GM21360 (cell line): ENCODE data around the gene GSC2.
"Not testable (repeated sequence)": the region's sequence is repeated elsewhere in the genome, so short reads cannot be mapped to it uniquely, and the experiment has no call there.

Experiments used
- ATAC-seq: cut with Tn5 transposase; IDR thresholded peaks from one replicate; pipeline ENCODE4 v1.9.1; 2021; ENCODE audit warnings: mild to moderate bottlenecking, moderate library complexity; ENCODE audit not compliant: unreplicated experiment

GSC2 gene

DNA sequence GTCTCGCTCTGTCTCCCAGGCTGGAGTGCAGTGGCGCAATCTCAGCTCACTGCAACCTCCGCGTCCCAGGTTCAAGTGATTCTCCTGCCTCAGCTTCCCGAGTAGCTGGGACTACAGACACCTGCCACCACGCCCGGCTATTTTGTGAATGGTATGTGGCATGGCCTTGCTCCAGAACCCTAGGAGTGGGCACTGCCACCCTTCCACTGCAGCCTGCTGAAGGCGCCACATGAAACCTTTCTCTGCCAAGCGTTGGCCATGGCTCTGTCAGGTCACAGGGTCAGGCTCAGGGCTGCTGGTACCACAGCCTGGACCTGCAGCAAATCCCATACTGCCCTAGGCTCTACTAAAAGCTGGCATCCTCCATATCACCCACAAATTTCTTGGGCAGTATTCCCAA lies 6.0 kb upstream of the GSC2 start:
- ATAC-seq: not testable (repeated sequence)

DNA sequence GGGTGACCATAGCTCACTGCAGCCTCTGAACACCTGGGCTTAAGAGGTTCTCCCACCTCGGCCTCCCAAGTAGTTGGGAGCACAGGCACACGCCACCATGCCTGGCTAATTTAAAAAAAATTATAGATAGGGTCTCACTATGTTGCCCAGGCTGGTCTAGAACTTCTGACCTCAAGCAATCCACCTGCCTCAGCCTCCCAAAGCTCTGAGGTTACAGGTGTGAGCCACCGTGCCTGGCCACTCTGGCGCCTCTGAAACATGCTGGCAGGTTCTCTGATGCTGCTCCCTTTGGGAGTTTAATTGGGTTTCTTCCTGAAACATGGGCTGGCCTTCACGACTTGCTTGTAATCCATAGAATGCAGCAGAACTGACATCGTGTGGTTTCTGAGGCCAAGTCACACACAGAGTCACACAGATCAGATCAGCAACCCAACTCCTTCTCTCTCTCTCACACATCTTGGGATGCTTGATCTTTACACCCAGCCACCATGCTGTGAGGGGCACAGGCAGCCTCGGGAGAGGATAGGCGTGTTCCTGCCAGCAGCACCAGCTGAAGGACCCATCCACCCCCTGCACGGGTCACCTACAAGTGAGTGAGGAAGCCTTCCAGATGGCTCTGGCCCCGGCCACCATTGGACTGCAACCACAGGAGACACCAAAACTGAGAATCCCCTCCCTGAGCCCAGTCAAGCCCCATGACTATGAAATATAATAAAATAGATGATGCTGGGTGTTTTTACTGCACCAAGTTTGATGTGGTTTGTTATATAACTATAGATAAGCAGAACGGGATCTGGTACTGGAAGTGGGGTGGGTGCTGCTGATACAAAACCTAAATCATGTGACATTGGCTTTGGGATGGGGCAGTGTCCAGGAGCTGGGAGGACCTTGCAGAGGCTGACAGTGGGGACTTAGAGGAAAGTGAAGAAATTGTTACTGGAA lies 3.1 kb upstream of the GSC2 start:
- ATAC-seq: no peak

DNA sequence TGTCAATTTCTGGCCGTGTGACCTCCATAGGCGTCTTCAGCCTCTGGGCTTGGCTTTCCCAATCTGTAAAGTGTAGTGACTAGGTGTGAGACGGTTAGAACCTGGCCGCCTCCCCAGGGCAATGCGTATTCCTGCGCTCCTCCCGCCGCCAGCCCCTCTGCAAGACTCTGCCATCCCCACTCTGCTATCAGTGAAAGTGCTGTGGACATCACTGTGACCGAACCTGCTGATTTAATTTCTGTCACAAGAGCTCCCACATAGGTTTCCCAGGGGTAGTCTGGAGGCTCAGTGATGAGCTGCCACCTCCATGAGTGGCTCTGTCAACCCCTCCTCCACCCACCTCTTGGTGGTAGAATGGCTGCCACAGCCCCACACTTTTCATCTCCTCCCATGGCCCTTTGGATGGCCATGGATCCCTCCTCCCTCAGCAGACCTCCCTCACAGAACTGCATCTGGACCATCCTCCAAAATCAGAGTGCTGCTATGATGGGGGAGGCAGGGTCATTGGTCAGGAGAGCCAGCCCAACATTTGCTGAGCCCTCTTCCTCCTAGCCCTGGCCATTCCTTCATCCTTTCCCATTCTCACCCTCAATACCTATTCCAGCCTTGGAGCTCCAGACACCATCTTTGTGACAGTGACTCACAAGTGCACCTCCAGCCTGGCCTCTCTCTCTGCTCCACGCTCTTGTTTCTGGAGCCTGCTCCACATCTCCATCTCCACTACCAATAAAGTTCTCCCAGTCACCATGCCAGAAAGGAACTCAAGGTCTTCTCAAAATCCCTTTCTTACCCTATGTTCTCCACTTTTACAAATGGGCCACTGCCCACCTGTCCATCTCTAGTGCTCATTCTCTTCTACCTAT lies 1.5 kb upstream of the GSC2 start:
- no peak for ATAC-seq

DNA sequence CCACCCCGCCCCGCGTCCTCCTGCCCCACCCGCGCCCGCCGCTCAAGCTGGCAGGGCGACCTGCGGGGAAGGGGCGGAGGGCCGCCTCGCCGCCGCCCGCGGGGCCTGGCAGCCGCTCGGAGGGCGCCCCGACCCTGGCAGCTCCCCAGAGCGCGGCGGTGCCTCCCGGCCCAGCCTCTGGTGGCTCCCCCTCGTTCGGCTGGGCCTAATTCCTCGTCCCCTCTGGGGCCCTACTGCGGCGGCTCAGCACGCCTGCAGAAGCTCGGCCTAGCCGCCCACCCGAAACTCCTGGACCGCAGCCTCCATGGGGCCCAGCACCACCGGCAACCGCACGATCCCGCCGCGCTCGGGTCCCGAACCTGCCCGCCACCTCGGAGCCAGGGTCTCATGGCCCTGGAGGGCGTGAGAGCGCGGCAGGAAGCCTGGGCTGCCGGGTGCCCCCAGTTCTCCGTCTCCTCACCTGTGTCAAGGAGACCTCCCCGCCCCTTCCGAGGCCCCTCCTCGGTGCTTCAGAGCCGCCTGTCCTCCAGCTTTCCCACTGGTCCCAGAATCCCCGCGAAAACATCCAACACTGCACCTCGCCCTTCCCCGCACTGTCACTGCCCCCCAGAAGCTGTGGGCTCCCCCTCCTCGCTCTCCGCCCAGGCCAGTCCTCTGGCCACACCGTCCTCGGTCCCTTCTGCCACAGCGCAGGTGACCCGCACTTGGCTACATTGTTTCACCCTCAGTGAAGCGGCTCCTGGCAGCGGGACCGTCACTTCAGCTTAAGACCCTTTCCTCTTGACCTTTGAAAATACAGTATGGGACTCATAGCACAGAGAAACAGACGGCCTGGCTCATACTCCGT lies 613 bp upstream of the GSC2 start:
- no peak for ATAC-seq

DNA sequence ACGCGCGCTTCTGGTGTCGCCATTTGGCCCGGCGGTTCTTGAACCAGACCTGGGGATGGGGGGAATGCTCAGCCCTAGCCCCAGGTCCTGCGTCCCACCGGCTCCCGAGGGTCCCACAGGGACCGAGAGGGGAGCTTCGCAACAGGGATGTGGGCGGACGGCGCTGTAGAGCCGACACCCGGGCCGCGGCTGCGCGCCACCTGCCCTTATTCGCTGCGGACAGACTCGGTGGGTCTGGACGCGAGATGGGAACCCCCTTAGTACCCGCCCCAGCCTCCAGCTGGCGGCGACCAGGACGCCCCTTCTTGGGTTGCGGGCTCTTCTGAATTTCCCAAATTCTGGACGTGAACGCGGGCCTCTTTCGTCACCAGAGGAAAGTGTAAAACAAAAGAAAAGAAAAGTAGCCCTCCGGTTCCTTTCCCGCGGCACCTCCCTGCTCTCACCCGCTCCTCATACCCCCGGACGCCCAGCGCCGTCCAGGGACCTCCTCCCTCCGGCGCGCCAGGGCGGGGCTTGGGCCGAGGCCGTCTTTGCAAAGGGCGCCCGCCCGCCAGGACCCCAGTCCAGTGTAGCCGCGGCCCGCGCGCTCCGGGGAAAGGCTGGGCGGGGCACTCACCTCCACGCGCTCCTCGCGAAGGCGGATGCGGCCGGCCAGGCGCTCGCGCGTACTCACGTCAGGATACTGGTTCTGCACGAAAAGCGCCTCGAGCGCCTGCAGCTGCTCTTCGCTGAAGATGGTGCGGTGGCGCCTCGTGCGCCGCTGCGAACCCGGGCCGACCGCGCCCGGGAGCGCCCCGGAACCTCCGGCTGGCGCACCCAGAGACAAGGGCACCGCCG lies 827 bp downstream of the GSC2 start:
- ATAC-seq: no peak

DNA sequence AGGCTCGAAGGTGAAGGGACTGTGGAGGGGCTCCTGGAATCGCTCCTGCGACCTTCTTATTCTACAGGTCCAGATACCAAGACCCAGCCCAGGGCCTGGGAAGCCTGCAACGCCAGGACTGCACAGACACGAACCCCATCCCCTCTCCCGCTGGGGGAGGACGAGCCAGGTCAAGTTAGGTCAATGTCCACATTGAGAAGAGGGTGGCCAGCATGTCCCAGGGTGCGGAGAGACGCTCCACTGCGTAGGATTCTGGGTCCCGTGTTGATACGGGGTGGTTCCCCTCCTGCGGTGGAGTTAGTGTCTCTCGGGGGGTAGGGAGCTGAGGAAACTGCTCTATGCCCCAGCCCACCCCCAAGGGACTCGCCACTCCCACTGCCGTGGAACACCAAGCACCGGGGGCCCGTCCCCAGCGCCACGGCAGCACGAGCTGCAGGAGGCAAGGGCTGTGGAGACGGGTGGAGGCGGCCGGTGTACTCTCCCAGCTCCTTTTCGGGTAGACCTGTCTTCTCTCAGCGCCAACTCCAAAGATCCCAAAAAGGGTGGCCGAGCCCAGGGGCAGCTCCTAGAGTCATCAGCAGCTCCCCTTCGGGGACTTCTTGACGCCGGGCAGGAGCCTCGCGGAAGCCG lies 1.6 kb downstream of the GSC2 start:
- no peak for ATAC-seq

DNA sequence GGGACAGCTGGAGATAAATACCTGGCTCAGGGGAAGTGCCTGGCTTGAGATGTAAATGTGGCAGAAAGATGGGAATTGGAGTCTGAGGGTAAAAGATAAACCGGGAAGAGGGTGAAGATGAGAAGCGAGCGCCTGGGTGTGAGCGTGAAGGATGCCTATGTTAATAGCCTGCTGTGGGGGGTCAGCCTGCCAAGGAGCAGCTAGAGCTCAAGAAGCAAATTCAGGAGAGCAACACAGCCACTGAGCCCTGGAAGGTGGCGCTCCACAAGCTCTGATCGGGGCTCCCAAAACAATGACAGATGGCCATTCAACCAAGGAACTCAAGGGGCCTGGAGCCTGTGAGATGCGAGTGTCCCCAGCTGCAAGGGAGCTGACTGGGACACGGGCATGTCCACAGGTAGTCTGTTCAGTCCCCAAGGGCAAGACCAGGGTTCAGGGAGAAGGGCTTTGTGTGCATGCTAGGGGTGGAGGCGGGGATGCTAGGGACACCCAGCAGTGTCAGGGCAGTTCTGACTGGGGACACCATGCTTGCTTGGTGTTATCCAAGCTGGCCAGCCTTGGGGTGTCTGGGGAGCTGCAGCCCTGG lies 2.8 kb downstream of the GSC2 start:
- no peak for ATAC-seq

DNA sequence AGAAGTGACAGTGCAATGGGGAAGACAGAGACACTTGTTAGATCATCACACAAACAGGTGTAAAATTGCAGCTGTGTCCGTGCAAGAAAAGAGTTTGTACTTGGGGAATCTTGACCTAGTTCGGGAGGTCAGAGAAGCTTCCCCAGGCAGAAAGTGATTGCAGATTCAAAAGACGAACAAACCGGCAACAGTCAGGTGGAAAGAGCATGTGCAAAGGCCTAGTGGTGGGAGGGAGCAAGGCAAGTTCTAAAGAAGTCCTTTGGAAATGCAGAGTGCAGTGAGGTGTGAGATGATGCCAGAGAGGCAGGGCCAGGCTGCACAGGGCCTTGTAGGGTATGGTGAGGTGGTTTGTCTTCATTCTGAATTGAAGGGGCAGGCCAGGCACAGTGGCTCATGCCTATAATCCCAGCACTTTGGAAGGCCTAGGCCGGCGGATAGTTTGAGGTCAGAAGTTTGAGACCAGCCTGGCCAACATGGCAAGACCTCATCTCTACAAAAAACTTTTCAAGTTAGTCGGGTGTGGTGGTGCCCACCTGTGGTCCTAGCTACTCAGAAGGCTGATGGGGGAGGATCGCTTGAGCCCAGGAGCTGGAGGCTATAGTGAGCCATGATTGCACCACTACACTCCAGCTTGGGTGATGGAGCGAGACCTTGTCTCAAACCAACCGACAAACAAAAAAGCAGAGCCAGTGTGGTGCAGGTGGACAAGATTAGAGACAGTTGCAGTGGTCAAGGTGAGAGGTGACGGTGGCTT lies 3.7 kb downstream of the GSC2 start:
- no peak for ATAC-seq

DNA sequence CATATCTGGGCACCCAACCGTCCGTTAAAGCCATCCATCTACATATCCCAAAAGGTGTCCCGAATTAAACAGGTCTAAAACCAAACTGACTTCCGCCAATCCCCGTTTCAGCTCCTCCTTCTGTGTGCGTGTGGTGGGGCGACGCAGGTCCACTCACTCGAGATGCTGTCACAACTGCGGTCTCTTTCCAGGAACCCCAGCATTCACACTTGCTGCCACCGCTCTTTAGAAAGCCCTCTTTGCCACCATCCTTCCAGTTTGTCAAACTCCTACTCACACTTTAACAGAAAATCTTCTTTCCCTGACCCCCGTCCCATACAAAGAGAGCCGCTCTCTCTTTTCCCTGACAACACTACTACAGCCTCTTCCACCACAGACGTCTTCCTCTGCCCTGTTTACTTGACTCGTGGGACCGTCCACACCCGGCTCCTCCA lies 6.1 kb downstream of the GSC2 start:
- no peak for ATAC-seq

DNA sequence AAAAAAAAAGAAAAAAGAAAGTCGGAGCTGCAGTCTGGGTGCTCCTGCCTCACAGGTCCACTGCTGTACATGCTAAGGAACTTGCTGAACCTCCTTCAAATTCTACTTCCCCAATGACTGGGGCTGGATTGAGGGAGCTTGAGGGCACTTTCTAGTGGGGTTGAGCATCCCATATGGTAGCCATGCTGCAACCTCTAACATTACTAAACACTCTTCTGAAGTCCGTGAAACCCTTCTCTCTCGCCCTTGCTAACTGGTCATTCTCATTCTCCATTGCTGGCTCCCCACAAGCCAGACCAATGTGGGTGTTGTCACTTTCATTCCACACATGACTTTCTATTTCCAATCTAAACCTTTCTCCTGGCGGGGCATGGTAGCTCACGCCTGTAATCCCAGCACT lies 6.9 kb downstream of the GSC2 start:
- no peak for ATAC-seq

DNA sequence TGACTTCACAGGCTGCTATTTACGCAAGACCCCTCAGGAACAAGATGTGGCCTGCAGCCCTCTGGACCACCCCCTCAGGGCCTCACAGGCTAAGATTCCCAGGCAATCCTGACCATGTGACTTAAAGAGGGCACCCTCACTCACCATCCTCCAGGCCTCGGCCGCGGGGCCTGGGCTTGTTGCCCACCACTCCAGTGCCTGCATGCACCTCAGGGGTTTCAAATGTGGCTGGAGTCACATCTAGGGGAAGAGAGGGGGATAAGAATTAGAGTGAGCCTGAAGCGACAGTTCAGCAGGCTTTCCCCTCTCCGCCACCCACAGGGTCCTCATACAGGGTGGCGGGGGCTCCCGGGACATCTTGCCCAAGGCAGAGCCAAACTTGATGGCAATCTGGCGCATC lies 7.7 kb downstream of the GSC2 start:
- no peak for ATAC-seq

DNA sequence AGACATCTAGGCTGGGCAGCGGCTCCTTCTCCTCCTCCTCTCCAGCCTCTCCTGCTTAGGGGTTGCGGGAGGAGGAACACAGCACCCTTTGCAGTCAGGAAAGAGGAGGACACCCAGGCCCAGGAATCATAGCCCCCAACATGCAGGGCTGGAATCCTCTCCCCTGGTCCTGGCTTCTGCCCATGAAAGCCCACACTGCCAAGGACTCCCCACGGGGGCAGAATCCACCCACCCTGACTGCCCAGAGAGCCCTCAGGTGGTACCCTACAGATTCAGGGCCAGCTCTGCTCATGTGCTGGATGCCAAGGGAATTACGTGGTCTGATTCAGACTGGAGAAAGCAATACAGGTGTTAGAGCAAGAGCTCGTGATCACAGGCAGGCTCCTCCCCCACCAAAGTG lies 10.1 kb downstream of the GSC2 start:
- no peak for ATAC-seq

DNA sequence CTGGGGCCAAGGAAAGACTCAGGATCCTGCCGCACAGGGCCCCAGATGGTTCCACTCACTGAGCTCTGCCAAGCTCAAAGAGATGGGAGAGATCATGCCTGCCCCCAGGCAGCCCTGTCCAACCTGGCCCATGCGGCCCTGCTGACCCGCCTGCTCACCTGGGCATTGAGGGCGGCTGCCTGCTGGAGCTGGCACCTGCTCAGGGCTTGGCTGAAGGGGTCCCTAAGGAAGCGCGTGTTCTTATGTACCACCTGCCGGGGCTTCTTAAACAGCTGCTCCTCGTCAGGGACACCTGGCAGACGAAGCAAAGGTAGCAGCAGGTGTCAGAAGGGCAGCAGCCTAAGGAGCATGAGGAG lies 11.1 kb downstream of the GSC2 start:
- no peak for ATAC-seq

DNA sequence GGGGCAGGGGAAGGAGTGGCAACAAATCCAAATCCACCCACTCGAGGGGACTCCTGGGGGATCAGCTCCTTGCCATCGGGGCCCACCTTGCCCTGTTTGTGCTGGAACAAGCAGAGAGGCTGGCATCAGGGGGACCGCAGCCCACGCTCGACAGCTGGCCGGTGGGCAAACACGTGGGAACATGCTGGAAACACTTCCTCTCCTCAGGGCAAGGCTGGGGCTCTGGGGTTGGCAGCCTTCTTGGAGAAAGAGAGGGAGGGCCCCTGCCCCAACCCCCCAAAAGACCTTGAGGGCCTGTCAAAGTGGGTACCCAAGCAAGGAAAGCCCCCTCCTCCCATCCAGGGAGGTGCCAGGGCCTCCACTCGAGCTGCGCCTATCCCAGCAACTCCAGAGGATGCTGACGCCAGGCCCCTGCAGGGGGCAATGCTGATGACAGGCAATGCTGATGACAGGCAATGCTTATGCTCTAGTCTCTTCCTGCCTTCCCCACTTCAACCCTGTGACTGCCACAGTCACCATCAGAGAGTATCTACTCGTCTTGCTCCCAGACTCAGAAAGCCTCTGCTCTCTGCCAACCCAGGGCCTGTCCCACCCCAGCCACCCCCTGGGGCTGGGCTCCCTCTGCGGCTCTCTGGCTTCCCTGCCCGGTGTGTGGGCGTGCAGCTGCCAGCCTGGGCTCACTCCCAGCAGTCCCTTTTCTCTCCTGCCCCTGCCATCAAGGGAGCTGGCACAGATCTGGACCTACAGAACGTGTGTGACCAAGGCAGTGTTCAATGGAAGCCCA lies 11.7 kb downstream of the GSC2 start:
- ATAC-seq: no peak

DNA sequence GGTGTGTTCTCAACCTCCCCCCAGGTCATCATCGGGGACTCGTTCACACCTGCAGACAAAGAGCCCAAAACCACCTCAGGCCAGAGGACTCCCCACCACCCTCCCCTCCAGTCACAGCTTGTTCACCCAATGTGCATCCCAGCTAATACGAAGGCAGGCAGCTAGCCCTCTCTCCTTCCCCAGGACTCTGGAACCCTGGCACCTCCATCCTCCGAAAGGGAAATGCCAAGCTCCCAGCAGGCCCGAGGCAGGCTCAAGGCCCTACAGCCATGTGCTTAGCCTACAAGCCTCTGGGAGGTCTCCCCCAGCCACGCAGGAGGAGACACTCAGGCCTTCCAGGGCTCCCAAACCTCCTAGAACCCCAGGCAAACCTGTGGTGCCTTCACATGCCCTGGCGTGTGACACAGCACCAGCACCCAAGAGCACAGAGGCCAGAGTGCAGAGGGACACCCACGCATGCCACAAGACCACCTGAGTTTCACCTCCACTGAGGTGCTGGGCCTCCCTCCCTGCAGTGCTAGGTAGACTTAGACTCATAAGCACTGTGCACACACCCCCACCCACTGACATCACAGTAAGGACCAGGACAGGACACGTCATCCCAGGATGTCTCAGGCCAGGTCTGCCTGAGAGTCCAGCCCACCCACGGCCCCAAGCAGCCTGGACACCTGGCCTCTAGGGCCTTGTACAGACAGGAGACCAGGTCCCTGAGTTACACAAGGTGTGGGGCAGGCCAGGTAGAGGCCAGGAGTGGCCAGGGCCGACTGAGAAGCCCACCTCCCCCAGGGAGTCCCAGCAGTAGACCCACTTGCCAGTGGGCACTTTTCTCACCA lies 12.5 kb downstream of the GSC2 start:
- ATAC-seq: no peak

DNA sequence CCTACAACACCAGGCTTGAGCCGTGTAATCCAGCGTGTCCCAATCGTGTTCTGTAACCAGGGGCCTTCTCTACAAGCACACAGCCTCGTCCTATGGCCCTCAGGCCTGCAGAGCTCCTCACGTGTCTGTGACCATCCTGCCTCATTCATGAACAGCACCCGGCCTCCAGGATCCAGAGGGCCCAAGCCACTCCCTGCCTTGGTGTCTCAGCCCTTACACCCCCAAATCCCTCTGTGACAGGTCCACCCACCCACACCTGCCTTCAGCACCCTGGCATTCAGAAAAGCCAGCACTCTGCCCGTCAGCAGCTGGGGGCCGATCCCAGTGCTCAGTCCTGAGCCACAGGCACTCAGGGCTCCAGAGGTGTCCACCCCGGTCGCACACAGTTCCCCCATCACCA lies 13.2 kb downstream of the GSC2 start:
- no peak for ATAC-seq

DNA sequence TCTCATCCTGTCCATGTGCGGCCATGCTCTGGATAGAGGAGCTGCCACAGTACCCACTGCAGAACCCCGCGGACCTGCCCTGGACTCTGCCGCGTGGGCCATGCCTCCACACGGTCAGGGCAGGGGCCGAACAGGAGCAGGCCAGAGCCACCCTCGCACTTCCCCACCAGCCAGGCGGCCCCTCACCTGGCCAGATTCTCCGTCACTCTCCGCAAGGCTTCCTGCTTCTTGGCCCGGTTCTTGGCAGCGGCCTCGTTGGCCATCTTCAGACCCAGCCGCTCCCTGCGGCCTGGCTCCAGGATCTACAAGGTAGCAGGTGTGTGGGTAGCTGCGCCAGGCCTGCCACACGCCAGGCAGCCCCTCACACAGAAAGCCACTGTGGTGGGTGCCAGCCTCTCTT lies 15.2 kb downstream of the GSC2 start:
- no peak for ATAC-seq
